CD14-positive monocyte (primary cell): ENCODE measurements around the gene RNASE13. TPM values are rescaled to one million over a fixed set of nuclear protein-coding genes. Genes with fewer than 3 reads are reported as not detected.

Experiments used
- DNase-seq, 3 donors: peaks; one replicate each; pipeline ENCODE4 v3.0.0-alpha.2; 2011 to 2022
- H2AFZ ChIP-seq: 2 replicates; pipeline ENCODE4 v1.6.0; 2012; ENCODE audit warnings: mild to moderate bottlenecking, low read depth, low read length, inconsistent platforms; ENCODE audit not compliant: insufficient read depth, poor library complexity, severe bottlenecking
- H3K27ac ChIP-seq, 2 donors: 1 replicate in 1 of 2; 2 replicates in 1 of 2; pipeline ENCODE4 v1.5.1; 2012 to 2013; ENCODE audit warnings: low read length in 2 of 2, control low read depth in 1 of 2, inconsistent platforms in 1 of 2, low read depth in 1 of 2, mild to moderate bottlenecking in 1 of 2
- H3K27me3 ChIP-seq, 2 donors: one replicate each; pipeline versions ENCODE4 v1.6.0 to v1.6.1; 2011 to 2013; ENCODE audit warnings: low read length in 2 of 2; ENCODE audit not compliant: control insufficient read depth in 2 of 2, insufficient read depth in 2 of 2
- H3K36me3 ChIP-seq, 2 donors: replicated peaks in 1 of 2; 1 replicate in 1 of 2; 2 replicates in 1 of 2; pipeline versions ENCODE4 v1.5.1 to v1.6.1; 2012 to 2013; ENCODE audit warnings: low read length in 2 of 2, control low read depth in 1 of 2, inconsistent platforms in 1 of 2, mild to moderate bottlenecking in 1 of 2; ENCODE audit not compliant: insufficient read depth in 2 of 2, control insufficient read depth in 1 of 2
- H3K4me1 ChIP-seq, 2 donors: 1 replicate in 1 of 2; 2 replicates in 1 of 2; pipeline versions ENCODE4 v1.5.1 to v1.6.1; 2012 to 2013; ENCODE audit warnings: low read length in 2 of 2, control low read depth in 1 of 2, inconsistent platforms in 1 of 2, mild to moderate bottlenecking in 1 of 2, moderate library complexity in 1 of 2; ENCODE audit not compliant: insufficient read depth in 2 of 2, control insufficient read depth in 1 of 2
- H3K4me2 ChIP-seq: replicated peaks from 2 replicates; pipeline ENCODE3; 2012; ENCODE audit warnings: low read length, moderate library complexity, mild to moderate bottlenecking; ENCODE audit not compliant: poor library complexity, severe bottlenecking; ENCODE audit errors: extremely low read depth
- H3K4me3 ChIP-seq, 3 experiments: fragments of 200-600 bp in 1 of 3; sonication (generic) in 1 of 3; replicated peaks in 1 of 3; 1 replicate in 2 of 3; 2 replicates in 1 of 3; pipeline ENCODE4 v1.5.1; 2011 to 2013; ENCODE audit warnings: low read length in 3 of 3, mild to moderate bottlenecking in 3 of 3, control low read depth in 2 of 3, low read depth in 2 of 3, inconsistent platforms in 1 of 3, moderate library complexity in 1 of 3
- H3K79me2 ChIP-seq: 2 replicates; pipeline ENCODE4 v1.6.0; 2012; ENCODE audit warnings: mild to moderate bottlenecking, control low read depth, inconsistent platforms, low read length, moderate library complexity; ENCODE audit not compliant: insufficient read depth
- H3K9ac ChIP-seq: 2 replicates; pipeline ENCODE4 v1.6.0; 2017; ENCODE audit warnings: low read length, mild to moderate bottlenecking; ENCODE audit not compliant: insufficient read depth, poor library complexity, severe bottlenecking
- H3K9me3 ChIP-seq, 2 donors: replicated peaks in 1 of 2; 1 replicate in 1 of 2; 2 replicates in 1 of 2; pipeline versions ENCODE4 v1.5.1 to v1.6.1; 2012 to 2013; ENCODE audit warnings: low read length in 2 of 2, control low read depth in 1 of 2; ENCODE audit not compliant: control insufficient read depth in 1 of 2, insufficient read depth in 1 of 2
- H4K20me1 ChIP-seq: 2 replicates; pipeline ENCODE4 v1.6.0; 2012; ENCODE audit warnings: mild to moderate bottlenecking, low read length, control low read depth, moderate library complexity; ENCODE audit not compliant: insufficient read depth
- H3K27ac Mint-ChIP-seq, 7 donors: one replicate each; pipeline ENCODE4 v1.8.0; 2020; ENCODE audit warnings: mild to moderate bottlenecking in 7 of 7, mixed read lengths in 7 of 7, moderate library complexity in 6 of 7, inconsistent platforms in 2 of 7
- H3K27me3 Mint-ChIP-seq, 3 donors: one replicate each; pipeline ENCODE4 v1.8.0; 2021 to 2022; ENCODE audit warnings: low read depth in 3 of 3, mild to moderate bottlenecking in 3 of 3, mixed read lengths in 3 of 3, moderate library complexity in 3 of 3, inconsistent platforms in 1 of 3
- H3K36me3 Mint-ChIP-seq, 2 donors: one replicate each; pipeline ENCODE4 v1.8.0; 2020; ENCODE audit warnings: mixed read lengths in 2 of 2, inconsistent platforms in 1 of 2, mild to moderate bottlenecking in 1 of 2
- H3K4me1 Mint-ChIP-seq: one replicate; pipeline ENCODE4 v1.8.0; 2020; ENCODE audit warnings: mild to moderate bottlenecking, mixed read lengths
- H3K4me3 Mint-ChIP-seq, 2 donors: one replicate each; pipeline ENCODE4 v1.8.0; 2020; ENCODE audit warnings: mild to moderate bottlenecking in 2 of 2, mixed read lengths in 2 of 2, moderate library complexity in 1 of 2
- H3K9me3 Mint-ChIP-seq, 7 donors: one replicate each; pipeline ENCODE4 v1.8.0; 2020 to 2022; ENCODE audit warnings: mixed read lengths in 7 of 7, mild to moderate bottlenecking in 6 of 7, moderate library complexity in 6 of 7, inconsistent platforms in 2 of 7
- CTCF ChIP-seq: fragments of 200-600 bp; IDR thresholded peaks from one replicate; pipeline ENCODE4 v1.8.0; 2022; ENCODE audit warnings: antibody characterized with exemption, mild to moderate bottlenecking
- WGBS: methylation state at CpG from one replicate; pipeline ENCODE4 v1.1.5; 2013; ENCODE audit warnings: missing lambda C conversion rate; ENCODE audit not compliant: insufficient coverage; 5-methylcytosine and 5-hydroxymethylcytosine counted together
- intact Hi-C, 2 donors: fragments of 100-400 bp; cut with micrococcal nuclease; formaldehyde crosslinking; loops; one replicate each; pipeline versions ENCODE4 v1.15.0 to v1.15.1; 2023
- polyA plus RNA-seq, 3 donors: library from polyadenylated mRNA; depleted of rRNA in 1 of 3; unstranded in 2 of 3; stranded (reverse) in 1 of 3; fragments of 300-500 nt in 2 of 3; fragments of >200 nt in 1 of 3; fragmentation: Illumina TruSeq in 2 of 3; gene quantifications; 1 replicate in 2 of 3; 2 replicates in 1 of 3; pipeline ENCODE4 v1.2.3, GENCODE V29; 2012 to 2021

RNASE13 gene
- polyA plus RNA-seq, 3 donors = 0.39 TPM; not detected in 2

GRCh38 chr14:21056520-21057163 lies 22.0 kb upstream of the RNASE13 start:
- Histone ChIP-seq H3K79me2 (no peaks in the 10 kb centered on the region), H3K4me1 (no peaks in the 10 kb centered on the region), H3K36me3 (no peaks in the 10 kb centered on the region), H3K27ac (no peak overlapping the region), H3K9ac (no peak overlapping the region), H3K4me2 (no peak overlapping the region), H3K4me3 (no peak overlapping the region), H2AFZ (no peak overlapping the region), H4K20me1 (no peaks in the 10 kb centered on the region), H3K9me3 (no peaks in the 10 kb centered on the region), H3K27me3 (peaks cover 0 to 9% of the 10 kb centered on the region in 2 donors)
- no peaks in the 10 kb centered on the region for H3K9me3 Mint-ChIP-seq
- no peak overlapping the region for H3K4me3 Mint-ChIP-seq
- 71% methylated on average over 4 of the region's 10 CpGs for WGBS
- no peak overlapping the region for H3K27ac Mint-ChIP-seq
- no peak for DNase-seq
- no peaks in the 10 kb centered on the region for H3K4me1 Mint-ChIP-seq
- intact Hi-C loops = loop anchor here in 1 of 2 donors (5.0 kb wide), 1 partner anchor 39 kb away; no protein-coding TSS in a partner anchor
- no peak for TF ChIP-seq CTCF
- H3K36me3 Mint-ChIP-seq = no peaks in the 10 kb centered on the region
- H3K27me3 Mint-ChIP-seq = peaks cover 2 to 9% (median 5%) of the 10 kb centered on the region in 3 donors

- no peak overlapping the region for H3K9ac ChIP-seq
- Mint-ChIP-seq H3K27me3 (peaks cover 2 to 9% (median 5%) of the 10 kb centered on the region in 3 donors), H3K9me3 (no peaks in the 10 kb centered on the region), H3K27ac (no peak overlapping the region), H3K4me1 (peaks cover 1% of the 10 kb centered on the region), H3K36me3 (no peaks in the 10 kb centered on the region), H3K4me3 (no peak overlapping the region)
- no peaks in the 10 kb centered on the region for H3K36me3 ChIP-seq
- H3K79me2 ChIP-seq = no peaks in the 10 kb centered on the region
- no peaks in the 10 kb centered on the region for H3K9me3 ChIP-seq
- intact Hi-C loops = loop anchor here in 1 of 2 donors (5.0 kb wide), 1 partner anchor 38 kb away; no protein-coding TSS in a partner anchor
- no peaks in the 10 kb centered on the region for H4K20me1 ChIP-seq
- no CpG with 5 or more reads among the region's 5 CpGs for WGBS
- no peak for TF ChIP-seq CTCF
- H3K27ac ChIP-seq = no peak overlapping the region
- no peak overlapping the region for H2AFZ ChIP-seq
- peaks cover 0 to 6% of the 10 kb centered on the region in 2 donors for H3K27me3 ChIP-seq
- no peak overlapping the region for H3K4me2 ChIP-seq
- DNase-seq = no peak
- peaks cover 0 to 6% of the 10 kb centered on the region in 2 donors for H3K4me1 ChIP-seq
- no peak overlapping the region for H3K4me3 ChIP-seq
Observed at GRCh38 chr14:21055432-21056117, 21.0 kb upstream of the RNASE13 start.
